B cell (primary cell): ENCODE measurements around the gene CYP26C1. TPM values are rescaled to one million over a fixed set of nuclear protein-coding genes. Genes with fewer than 3 reads are reported as not detected.

Experiments used
- ATAC-seq: fragments of 200-7000 bp; cut with Tn5 transposase; one replicate; pipeline ENCODE4 v1.10.0; 2021; ENCODE audit warnings: low read depth, mild to moderate bottlenecking, moderate number of reproducible peaks, moderate library complexity
- CTCF ChIA-PET: fragments of 350-600 bp; sonication (Branson Sonifier 250); formaldehyde crosslinking; loops from one replicate; lab custom pipeline; 2021; ENCODE audit warnings: antibody characterized with exemption, inconsistent platforms; lab: Charles Lee
- POLR2A ChIA-PET: fragments of 350-600 bp; sonication (Branson Sonifier 250); formaldehyde crosslinking; loops from one replicate; lab custom pipeline; 2021; ENCODE audit warnings: antibody characterized with exemption; lab: Charles Lee
- DNase-seq: peaks from one replicate; pipeline ENCODE4 v3.0.0; 2013
- H2AFZ ChIP-seq: 2 replicates; pipeline ENCODE4 v1.6.1; 2012; ENCODE audit warnings: mild to moderate bottlenecking, low read depth, low read length; ENCODE audit not compliant: insufficient read depth, poor library complexity, severe bottlenecking
- H3K27ac ChIP-seq, 2 donors: 1 replicate in 1 of 2; 2 replicates in 1 of 2; pipeline ENCODE4 v1.5.1; 2012 to 2013; ENCODE audit warnings: low read length in 2 of 2, mild to moderate bottlenecking in 2 of 2, moderate library complexity in 1 of 2
- H3K27me3 ChIP-seq, 4 experiments: fragments of 200-600 bp in 1 of 4; sonication (generic) in 1 of 4; replicated peaks in 1 of 4; 1 replicate in 2 of 4; 2 replicates in 2 of 4; pipeline versions ENCODE4 v1.6.1 to v1.7.0; 2013 to 2016; ENCODE audit warnings: low read length in 3 of 4, mild to moderate bottlenecking in 2 of 4, mixed read lengths in 1 of 4, moderate library complexity in 1 of 4; ENCODE audit not compliant: insufficient read depth in 4 of 4, control insufficient read depth in 3 of 4; ENCODE audit errors: control extremely low read depth in 1 of 4
- H3K36me3 ChIP-seq, 2 experiments: replicated peaks in 1 of 2; 1 replicate in 1 of 2; 2 replicates in 1 of 2; pipeline versions ENCODE4 v1.6.1 to v1.7.1; 2013; ENCODE audit warnings: low read length in 1 of 2; ENCODE audit not compliant: insufficient read depth in 2 of 2, control insufficient read depth in 1 of 2; ENCODE audit errors: control extremely low read depth in 1 of 2, extremely low read depth in 1 of 2
- H3K4me1 ChIP-seq, 2 donors: fragments of 200-600 bp in 1 of 2; sonication (generic) in 1 of 2; 1 replicate in 1 of 2; 2 replicates in 1 of 2; pipeline versions ENCODE4 v1.5.1 to v1.6.1; 2013 to 2017; ENCODE audit warnings: low read length in 2 of 2; ENCODE audit not compliant: control insufficient read depth in 2 of 2, insufficient read depth in 2 of 2
- H3K4me2 ChIP-seq: replicated peaks from 2 replicates; pipeline ENCODE3; 2012; ENCODE audit warnings: mild to moderate bottlenecking, low read depth, low read length; ENCODE audit not compliant: poor library complexity, severe bottlenecking
- H3K4me3 ChIP-seq, 5 experiments: fragments of 200-600 bp in 1 of 5; sonication (generic) in 1 of 5; 1 replicate in 3 of 5; 2 replicates in 2 of 5; pipeline versions ENCODE4 v1.5.1 to v1.7.0; 2011 to 2016; ENCODE audit warnings: low read length in 4 of 5, mild to moderate bottlenecking in 4 of 5, low read depth in 2 of 5, control low read depth in 1 of 5, moderate library complexity in 1 of 5; ENCODE audit not compliant: insufficient read depth in 1 of 5; ENCODE audit errors: control extremely low read depth in 1 of 5, extremely low read depth in 1 of 5
- H3K79me2 ChIP-seq: fragments of 200-600 bp; sonication (generic); one replicate; pipeline ENCODE4 v1.6.0; 2016; ENCODE audit warnings: low read length; ENCODE audit not compliant: control insufficient read depth, insufficient read depth
- H3K9ac ChIP-seq: fragments of 200-600 bp; sonication (generic); 2 replicates; pipeline ENCODE4 v1.6.1; 2017; ENCODE audit warnings: mild to moderate bottlenecking, low read length, moderate library complexity
- H3K9me3 ChIP-seq, 3 donors: one replicate each; pipeline versions ENCODE4 v1.6.1 to v1.7.1; 2013; ENCODE audit warnings: low read length in 2 of 3; ENCODE audit not compliant: control insufficient read depth in 2 of 3, insufficient read depth in 1 of 3; ENCODE audit errors: control extremely low read depth in 1 of 3
- H4K20me1 ChIP-seq: 2 replicates; pipeline ENCODE4 v1.6.0; 2012; ENCODE audit warnings: mild to moderate bottlenecking, low read length; ENCODE audit not compliant: insufficient read depth, control insufficient read depth, poor library complexity, severe bottlenecking
- H3K27ac Mint-ChIP-seq: one replicate; pipeline ENCODE4 v1.8.0; 2021; ENCODE audit warnings: mixed read lengths
- H3K27me3 Mint-ChIP-seq: one replicate; pipeline ENCODE4 v1.8.0; 2021; ENCODE audit warnings: mixed read lengths
- H3K4me1 Mint-ChIP-seq: one replicate; pipeline ENCODE4 v1.8.0; 2021; ENCODE audit warnings: mixed read lengths
- H3K4me3 Mint-ChIP-seq: one replicate; pipeline ENCODE4 v1.8.0; 2021; ENCODE audit warnings: mixed read lengths
- H3K9me3 Mint-ChIP-seq: one replicate; pipeline ENCODE4 v1.8.0; 2022; ENCODE audit warnings: mixed read lengths; ENCODE audit not compliant: insufficient read depth
- EZH2 ChIP-seq: IDR thresholded peaks from 2 replicates; pipeline ENCODE4 v1.6.1; 2012; ENCODE audit warnings: borderline replicate concordance, low read depth, mild to moderate bottlenecking, moderate library complexity, low read length; ENCODE audit not compliant: insufficient read depth, poor library complexity, severe bottlenecking
- WGBS: methylation state at CpG from one replicate; pipeline ENCODE4 v1.1.5; 2013; ENCODE audit warnings: missing lambda C conversion rate; ENCODE audit not compliant: insufficient coverage; 5-methylcytosine and 5-hydroxymethylcytosine counted together
- intact Hi-C: fragments of 100-400 bp; cut with micrococcal nuclease; formaldehyde crosslinking; loops from one replicate; pipeline ENCODE4 v1.10.0; 2022
- polyA plus RNA-seq: library from polyadenylated mRNA; depleted of rRNA; stranded (reverse); fragments of >200 nt; gene quantifications from 2 replicates; pipeline ENCODE4 v1.2.3, GENCODE V29; 2012
- total RNA-seq, 2 donors: library from RNA; stranded (reverse); fragments of 120-200 nt in 1 of 2; gene quantifications; 1 replicate in 1 of 2; 2 replicates in 1 of 2; pipeline versions ENCODE4 v1.2.3 to v1.2.4, GENCODE V29; 2013 to 2022
- TF ChIP-seq, protein P1 (sequence below): fragments of 200-600 bp; IDR thresholded peaks from one replicate; pipeline ENCODE4 v1.8.0; 2022; ENCODE audit warnings: antibody characterized with exemption, mild to moderate bottlenecking

Gene CYP26C1
- total and polyA plus RNA-seq, 2 donors (not counting 1 experiment from before 2014, with no cell fraction given) = 0.01 to 0.57 TPM

GRCh38 chr10:93062514-93063143 lies 2.0 kb downstream of the CYP26C1 start:
- ChIA-PET CTCF (no interaction called here), POLR2A (no interaction called here)
- Histone ChIP-seq H4K20me1 (peaks cover 4% of the 10 kb centered on the region), H3K27me3 (peaks cover 0 to 46% (median 17%) of the 10 kb centered on the region in 4 experiments), H3K79me2 (no peaks in the 10 kb centered on the region), H3K27ac (no peak overlapping the region), H3K4me1 (peaks cover 23 to 26% of the 10 kb centered on the region in 2 donors), H3K4me2 (peak overlapping the region; percentile 73), H3K9ac (peak overlapping the region; percentile 23), H3K36me3 (peaks cover 0 to 11% of the 10 kb centered on the region in 2 experiments), H3K9me3 (peaks cover 0 to 7% (median 0%) of the 10 kb centered on the region in 3 donors), H3K4me3 (peak overlapping the region in 4 of 5 experiments; percentile 4 to 47 (median 36)), H2AFZ (no peak overlapping the region)
- peak; percentile 69 for DNase-seq
- intact Hi-C loops = no loop called here
- TF ChIP-seq EZH2 = no peak
- TF ChIP-seq, protein P1, sequence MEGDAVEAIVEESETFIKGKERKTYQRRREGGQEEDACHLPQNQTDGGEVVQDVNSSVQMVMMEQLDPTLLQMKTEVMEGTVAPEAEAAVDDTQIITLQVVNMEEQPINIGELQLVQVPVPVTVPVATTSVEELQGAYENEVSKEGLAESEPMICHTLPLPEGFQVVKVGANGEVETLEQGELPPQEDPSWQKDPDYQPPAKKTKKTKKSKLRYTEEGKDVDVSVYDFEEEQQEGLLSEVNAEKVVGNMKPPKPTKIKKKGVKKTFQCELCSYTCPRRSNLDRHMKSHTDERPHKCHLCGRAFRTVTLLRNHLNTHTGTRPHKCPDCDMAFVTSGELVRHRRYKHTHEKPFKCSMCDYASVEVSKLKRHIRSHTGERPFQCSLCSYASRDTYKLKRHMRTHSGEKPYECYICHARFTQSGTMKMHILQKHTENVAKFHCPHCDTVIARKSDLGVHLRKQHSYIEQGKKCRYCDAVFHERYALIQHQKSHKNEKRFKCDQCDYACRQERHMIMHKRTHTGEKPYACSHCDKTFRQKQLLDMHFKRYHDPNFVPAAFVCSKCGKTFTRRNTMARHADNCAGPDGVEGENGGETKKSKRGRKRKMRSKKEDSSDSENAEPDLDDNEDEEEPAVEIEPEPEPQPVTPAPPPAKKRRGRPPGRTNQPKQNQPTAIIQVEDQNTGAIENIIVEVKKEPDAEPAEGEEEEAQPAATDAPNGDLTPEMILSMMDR = peak; percentile 49
- peak; percentile 68 for ATAC-seq
- H3K4me3 Mint-ChIP-seq = peak overlapping the region; percentile 74
- peaks cover 26% of the 10 kb centered on the region for H3K4me1 Mint-ChIP-seq
- H3K9me3 Mint-ChIP-seq = no peaks in the 10 kb centered on the region
- 3% methylated on average over 68 of the region's 68 CpGs for WGBS
- no peak overlapping the region for H3K27ac Mint-ChIP-seq
- H3K27me3 Mint-ChIP-seq = peaks cover 53% of the 10 kb centered on the region
